Measurements from ENCODE around the gene TBC1D22A.

GRCh38 chr22:46824344-46824909, 62.0 kb downstream of the TBC1D22A start:
- TF ChIP-seq CTCF (optimal IDR thresholded peaks at IDR 0.05 in 1 of 3, IDR thresholded peaks at IDR 0.05 in 1 of 3, conservative IDR thresholded peaks at IDR 0.05 in 1 of 3; ENCODE audit: extremely low read depth in 1 of 3, insufficient read depth in 2 of 3, low read length in 3 of 3): no peak
- TF ChIP-seq EZH2 (IDR thresholded peaks at IDR 0.05; ENCODE audit: low read length): no peak

Data from keratinocyte (primary cell).